GM20431 (cell line): Measurements from ENCODE around the gene PLEKHS1.

ENCODE experiments used
- in situ Hi-C: fragments of 300-500 bp; cut with MseI, MboI; formaldehyde crosslinking; loops from one replicate; pipeline ENCODE4 v1.15.0; 2020; ENCODE audit warnings: low sequenced_read_pairs; ENCODE audit not compliant: unreplicated experiment

Gene PLEKHS1

GRCh38 chr10:113751181-113751732 lies at the start of gene PLEKHS1:
Gene PLEKHS1 (plus strand): TSS chr10:113751682. CDS start chr10:113755278, 3,596 bp downstream.
- in situ Hi-C loops: no loop called here

- in situ Hi-C loops: loop anchor here (25.0 kb wide), 1 partner anchor 408 kb away; no protein-coding TSS in a partner anchor
Measured at GRCh38 chr10:113704637-113705343, 46.7 kb upstream of the PLEKHS1 start.

- in situ Hi-C loops: loop anchor here (25.0 kb wide), 1 partner anchor 407 kb away; no protein-coding TSS in a partner anchor
Measured at GRCh38 chr10:113705344-113705652, 46.2 kb upstream of the PLEKHS1 start.

GRCh38 chr10:113706623-113707022 lies 44.9 kb upstream of the PLEKHS1 start:
- in situ Hi-C loops: loop anchor here (25.0 kb wide), 1 partner anchor 406 kb away; no protein-coding TSS in a partner anchor

GRCh38 chr10:113708640-113709039 lies 42.8 kb upstream of the PLEKHS1 start:
- in situ Hi-C loops: loop anchor here (25.0 kb wide), 1 partner anchor 404 kb away; no protein-coding TSS in a partner anchor

- in situ Hi-C loops: loop anchor here (25.0 kb wide), 1 partner anchor 403 kb away; no protein-coding TSS in a partner anchor
Measured at GRCh38 chr10:113709221-113709838, 42.2 kb upstream of the PLEKHS1 start.

- in situ Hi-C loops: loop anchor here (25.0 kb wide), 1 partner anchor 401 kb away; no protein-coding TSS in a partner anchor
Measured at GRCh38 chr10:113711142-113711541, 40.3 kb upstream of the PLEKHS1 start.

GRCh38 chr10:113712024-113712423 lies 39.5 kb upstream of the PLEKHS1 start:
- in situ Hi-C loops: loop anchor here (25.0 kb wide), 1 partner anchor 400 kb away; no protein-coding TSS in a partner anchor

GRCh38 chr10:113712755-113713639 lies 38.5 kb upstream of the PLEKHS1 start:
- in situ Hi-C loops: loop anchor here (25.0 kb wide), 1 partner anchor 399 kb away; no protein-coding TSS in a partner anchor

GRCh38 chr10:113713640-113713982 lies 37.9 kb upstream of the PLEKHS1 start:
- in situ Hi-C loops: loop anchor here (25.0 kb wide), 1 partner anchor 399 kb away; no protein-coding TSS in a partner anchor

GRCh38 chr10:113716109-113716910 lies 35.2 kb upstream of the PLEKHS1 start:
- in situ Hi-C loops: loop anchor here (25.0 kb wide), 1 partner anchor 396 kb away; no protein-coding TSS in a partner anchor

GRCh38 chr10:113718969-113719822 lies 32.3 kb upstream of the PLEKHS1 start:
- in situ Hi-C loops: loop anchor here (25.0 kb wide), 1 partner anchor 393 kb away; no protein-coding TSS in a partner anchor

- in situ Hi-C loops: loop anchor here (25.0 kb wide), 1 partner anchor 392 kb away; no protein-coding TSS in a partner anchor
Measured at GRCh38 chr10:113720386-113720785, 31.1 kb upstream of the PLEKHS1 start.

- in situ Hi-C loops: no loop called here
Measured at GRCh38 chr10:113732160-113732881, 19.2 kb upstream of the PLEKHS1 start.

GRCh38 chr10:113732966-113733365 lies 18.5 kb upstream of the PLEKHS1 start:
- in situ Hi-C loops: no loop called here

GRCh38 chr10:113733635-113734034 lies 17.8 kb upstream of the PLEKHS1 start:
- in situ Hi-C loops: no loop called here

- in situ Hi-C loops: no loop called here
Measured at GRCh38 chr10:113735913-113736312, 15.6 kb upstream of the PLEKHS1 start.
